RCC 7860 (cell line): Measurements from ENCODE around the gene ZDHHC16.
"Not testable (repeated sequence)": the region's sequence is repeated elsewhere in the genome, so short reads cannot be mapped to it uniquely, and the experiment has no call there.

ENCODE experiments used
- DNase-seq: peaks from one replicate; pipeline ENCODE4 v3.0.0-alpha.2; 2015; ENCODE audit warnings: low spot score
- FAIRE-seq: peaks from 2 replicates; lab custom pipeline; 2012; peaks lifted over from hg19 to GRCh38; lab: Jason Lieb, UNC

The ZDHHC16 gene

DNA sequence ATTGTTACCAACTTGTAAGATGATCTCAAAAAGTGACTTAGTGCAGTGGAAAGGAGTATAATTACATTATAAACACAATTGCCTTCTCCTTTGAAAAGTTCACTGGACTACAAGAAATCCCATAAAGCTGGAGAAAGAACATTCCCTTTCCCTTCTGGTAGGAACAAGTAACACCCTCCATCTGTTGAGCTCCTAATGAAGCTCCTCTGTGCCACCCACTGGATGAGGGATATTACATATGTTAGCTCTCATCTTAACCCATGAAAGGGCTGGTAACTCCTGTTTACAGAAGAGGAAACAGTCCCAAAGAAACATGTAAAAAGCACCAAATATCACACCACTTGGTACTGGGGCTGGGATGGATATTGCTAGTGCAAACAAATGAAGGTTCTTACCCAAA, 11.9 kb upstream of the ZDHHC16 start:
- DNase-seq = peak; percentile 11
- no peak for FAIRE-seq

DNA sequence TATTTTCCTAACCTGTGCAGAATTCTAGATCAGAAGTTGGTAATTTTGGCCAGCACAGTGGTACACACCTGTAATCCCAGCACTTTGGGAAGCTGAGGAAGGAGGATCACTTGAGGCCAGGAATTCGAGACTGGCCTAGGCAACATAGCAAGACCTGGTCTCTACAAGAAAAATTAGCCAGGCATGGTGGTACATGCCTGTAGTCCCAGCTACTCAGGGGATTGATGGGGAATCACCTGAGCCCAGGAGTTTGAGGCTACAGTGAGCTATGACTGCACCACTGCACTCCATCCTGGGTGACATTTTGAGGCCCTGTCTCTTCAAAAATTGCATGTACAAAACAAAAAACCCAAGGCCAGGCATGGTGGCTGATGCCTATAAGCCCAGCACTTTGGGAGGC, 11.4 kb upstream of the ZDHHC16 start:
- FAIRE-seq (no peak), DNase-seq (no peak)

DNA sequence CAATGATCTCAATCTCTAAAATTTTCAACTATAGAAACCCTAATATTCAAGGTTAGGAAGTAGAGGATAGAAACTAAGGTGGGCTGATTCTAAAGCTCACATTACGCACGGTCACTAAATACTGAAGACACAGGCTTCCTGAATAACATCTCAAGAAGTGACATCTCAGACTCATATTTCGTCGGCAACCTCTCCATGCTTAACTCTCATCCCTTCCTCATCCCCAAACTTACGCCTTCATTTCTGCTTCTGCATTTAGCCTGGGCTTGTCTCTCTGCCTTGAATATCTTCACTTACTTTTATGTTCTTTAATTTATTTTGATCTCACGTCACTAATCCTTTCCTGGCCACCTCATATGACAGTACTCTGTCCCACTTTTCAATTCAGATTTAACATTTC, 10.8 kb upstream of the ZDHHC16 start:
- DNase-seq = no peak
- FAIRE-seq = no peak

DNA sequence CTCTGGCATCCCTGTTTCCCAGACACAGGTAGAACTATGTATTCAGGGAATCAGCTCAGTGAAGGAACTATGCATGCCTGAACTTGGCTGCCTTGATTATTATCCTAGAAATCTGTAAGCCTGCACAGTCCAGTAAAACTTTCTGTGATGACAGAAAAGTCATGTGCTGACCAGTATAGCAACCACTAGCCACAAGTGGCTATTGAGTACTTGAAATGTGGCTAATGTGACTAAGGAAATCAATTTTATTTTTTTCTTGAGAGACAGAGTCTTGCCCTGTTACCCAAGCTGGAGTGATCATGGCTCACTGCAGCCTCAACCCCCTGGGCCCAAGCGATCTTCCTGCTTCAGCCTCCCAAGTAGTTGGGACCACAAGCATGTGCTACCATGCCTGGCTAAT, 3.7 kb upstream of the ZDHHC16 start:
- FAIRE-seq (no peak), DNase-seq (no peak)

DNA sequence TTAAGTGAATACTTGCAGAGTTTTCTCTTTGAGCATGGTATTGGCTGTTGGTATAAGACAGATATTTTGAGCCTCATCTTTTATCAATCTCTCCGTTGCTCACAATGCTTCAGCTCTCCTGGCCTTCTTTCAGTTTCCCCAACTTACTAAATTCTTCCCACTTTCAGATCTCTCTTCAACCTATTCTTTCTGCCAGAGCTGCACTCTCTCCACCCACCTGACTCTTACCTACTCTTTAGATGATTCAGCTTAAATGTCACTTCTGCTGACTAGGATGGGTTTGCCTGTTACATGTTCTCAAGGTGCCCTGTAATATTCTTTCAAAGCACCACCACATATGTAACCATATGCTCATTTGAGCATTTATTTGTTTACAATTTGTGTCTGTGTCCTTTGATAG, 1.8 kb upstream of the ZDHHC16 start:
- FAIRE-seq (no peak), DNase-seq (no peak)

DNA sequence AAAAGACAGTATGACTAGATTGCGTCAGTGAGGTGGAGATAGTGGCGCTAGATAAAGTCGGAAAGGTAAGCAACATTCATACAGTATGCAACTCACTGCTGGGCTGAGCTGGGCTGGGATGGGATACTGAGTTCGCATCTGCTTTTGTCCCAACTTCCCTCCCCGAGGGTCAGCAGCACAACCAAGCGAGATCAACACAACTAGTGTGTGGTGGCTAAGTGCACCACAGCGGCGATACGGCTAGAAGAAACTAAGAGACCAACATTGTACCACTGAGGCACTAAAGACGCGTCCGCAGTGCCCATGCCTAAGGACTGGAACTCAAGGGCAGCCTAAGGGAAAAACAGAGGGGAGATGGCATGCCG, 636 bp upstream of the ZDHHC16 start:
- FAIRE-seq (no peak), DNase-seq (no peak)

DNA sequence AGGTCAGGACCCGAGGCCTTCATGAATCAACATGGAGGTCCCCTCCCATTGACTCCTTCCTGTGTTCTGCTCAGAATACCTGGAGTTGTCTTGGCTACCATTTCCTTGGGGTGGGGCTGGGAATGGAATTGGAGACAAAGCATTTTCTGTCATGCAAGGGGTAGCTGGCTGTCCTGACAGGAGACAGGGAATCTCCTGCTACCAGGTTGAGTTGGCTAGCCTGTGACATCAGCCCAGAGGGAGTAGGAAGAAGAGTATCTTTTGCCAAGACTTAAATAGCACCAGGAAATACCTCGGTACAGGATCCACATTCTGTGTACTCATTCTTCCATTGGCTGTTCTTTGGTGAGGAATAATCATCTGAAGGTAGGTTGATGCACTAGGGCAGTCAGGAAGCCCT, 4.9 kb downstream of the ZDHHC16 start:
- DNase-seq (no peak), FAIRE-seq (no peak)

DNA sequence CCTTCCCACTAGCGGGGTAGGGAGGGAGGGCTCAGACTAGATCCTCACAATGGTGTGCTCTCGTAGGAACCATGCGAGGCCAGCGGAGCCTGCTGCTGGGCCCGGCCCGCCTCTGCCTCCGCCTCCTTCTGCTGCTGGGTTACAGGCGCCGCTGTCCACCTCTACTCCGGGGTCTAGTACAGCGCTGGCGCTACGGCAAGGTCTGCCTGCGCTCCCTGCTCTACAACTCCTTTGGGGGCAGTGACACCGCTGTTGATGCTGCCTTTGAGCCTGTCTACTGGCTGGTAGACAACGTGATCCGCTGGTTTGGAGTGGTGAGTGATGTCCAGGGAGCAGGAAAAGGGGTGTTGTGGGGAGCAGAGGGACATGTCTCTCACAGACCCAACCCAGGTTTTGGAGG, 5.6 kb downstream of the ZDHHC16 start:
- no peak for FAIRE-seq
- DNase-seq = no peak

DNA sequence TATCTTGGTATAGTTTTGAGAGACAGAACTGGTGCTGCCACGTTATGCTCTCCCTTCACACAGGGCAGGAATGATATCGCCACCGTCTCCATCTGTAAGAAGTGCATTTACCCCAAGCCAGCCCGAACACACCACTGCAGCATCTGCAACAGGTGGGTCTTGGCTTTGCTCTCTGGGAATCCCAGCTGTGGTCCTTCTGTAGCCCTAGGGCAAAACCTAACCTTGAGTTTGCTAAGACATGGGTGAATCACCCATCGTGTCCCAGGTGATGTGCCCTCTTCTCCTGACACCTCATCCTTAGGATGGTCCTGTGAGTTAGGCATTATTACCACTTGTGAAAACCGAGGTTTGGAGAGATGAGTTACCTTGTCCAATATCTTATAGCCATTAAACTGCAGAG, 6.4 kb downstream of the ZDHHC16 start:
- FAIRE-seq (no peak), DNase-seq (no peak)

DNA sequence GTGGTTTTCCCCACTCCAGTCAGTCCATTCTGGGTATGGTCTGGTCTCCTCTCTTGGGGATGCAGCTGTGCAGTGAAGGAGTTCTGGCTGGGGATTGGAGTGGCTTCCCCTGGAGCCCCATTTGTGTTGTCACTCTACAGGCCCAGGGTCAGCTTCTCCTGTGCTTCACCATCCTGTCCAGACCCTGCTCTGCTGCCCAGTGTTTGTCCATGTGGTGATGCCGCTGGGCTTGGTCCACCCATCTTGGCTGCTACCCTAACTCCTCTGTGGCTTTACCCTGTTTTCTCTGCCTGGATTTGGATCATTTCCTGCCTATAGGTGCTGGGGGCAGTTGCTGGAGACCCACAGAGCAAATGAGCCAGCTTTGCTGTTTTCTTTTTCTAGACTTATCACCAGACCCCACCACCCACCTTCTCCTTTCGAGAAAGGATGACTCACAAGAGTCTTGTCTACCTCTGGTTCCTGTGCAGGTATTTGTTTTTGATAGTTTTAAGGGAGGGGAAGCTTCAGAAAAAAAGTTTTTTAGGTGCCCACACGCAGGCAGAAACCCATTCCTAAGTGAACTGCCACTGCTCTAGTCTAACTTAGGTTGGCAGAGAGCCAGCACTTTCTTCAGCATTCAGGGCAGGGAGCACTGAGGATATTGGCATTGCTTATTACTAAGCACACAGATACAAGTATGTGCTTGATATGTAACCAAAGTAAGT, 8.5 kb downstream of the ZDHHC16 start:
- DNase-seq (no peak), FAIRE-seq (no peak)

DNA sequence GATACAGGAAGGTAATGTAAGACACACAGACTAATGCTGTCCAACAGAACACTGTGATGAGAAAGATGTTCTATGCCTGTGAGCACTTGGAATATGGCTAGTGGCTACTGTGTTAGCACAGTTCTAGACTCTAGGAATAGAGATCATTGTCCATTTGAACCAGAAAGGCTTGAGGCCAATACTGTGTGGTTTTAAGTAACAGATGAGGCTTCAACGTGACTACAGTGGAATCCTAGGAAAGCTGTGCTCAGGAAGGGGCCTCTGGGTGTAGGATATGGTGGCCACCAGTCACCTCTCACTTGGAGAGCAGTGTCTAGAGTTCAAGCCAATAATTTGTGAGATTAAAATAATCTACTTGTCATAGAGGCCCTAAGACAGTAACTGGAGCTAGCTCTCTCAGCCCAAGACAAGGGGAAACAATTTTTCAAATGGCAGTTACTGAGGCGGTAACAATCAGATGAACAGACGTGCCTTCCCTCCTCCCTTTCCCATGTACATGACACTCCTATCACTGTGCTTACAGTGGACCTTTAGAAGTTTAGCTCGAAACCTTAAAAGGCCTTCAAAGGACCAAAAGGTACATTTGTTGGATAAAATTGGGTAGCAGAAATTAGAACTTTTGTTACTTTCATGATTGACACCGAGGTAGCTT, 10.2 kb downstream of the ZDHHC16 start:
- FAIRE-seq (no peak), DNase-seq (no peak)

DNA sequence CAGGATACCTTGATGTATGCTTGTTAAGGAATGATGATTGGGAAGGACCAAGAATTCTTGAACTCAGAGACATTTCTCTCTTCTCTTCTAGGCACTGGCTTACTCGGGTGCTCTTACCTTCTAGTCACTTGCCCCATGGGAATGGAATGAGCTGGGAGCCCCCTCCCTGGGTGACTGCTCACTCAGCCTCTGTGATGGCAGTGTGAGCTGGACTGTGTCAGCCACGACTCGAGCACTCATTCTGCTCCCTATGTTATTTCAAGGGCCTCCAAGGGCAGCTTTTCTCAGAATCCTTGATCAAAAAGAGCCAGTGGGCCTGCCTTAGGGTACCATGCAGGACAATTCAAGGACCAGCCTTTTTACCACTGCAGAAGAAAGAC, 10.7 kb downstream of the ZDHHC16 start:
- DNase-seq (no peak), FAIRE-seq (no peak)

DNA sequence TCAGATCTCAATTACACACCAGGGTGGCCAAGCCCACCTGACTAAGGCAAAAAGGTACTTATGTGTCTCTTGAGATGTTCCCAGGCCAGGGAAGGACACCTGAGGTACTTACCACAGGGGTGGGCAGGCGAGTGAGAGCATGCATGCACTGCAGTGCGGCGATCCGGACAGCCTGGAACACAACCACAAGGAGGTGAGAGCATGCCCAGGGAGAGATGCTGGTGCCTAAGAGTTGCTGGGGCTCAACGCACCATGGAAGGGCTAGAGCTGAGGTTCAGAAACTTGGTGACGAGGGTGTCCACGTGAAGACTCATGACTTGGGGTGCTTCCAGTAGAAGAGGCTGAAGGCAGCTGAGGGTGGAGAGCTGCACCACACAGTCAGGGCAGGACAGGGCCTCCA, 13.1 kb downstream of the ZDHHC16 start:
- FAIRE-seq (no peak), DNase-seq (no peak)

DNA sequence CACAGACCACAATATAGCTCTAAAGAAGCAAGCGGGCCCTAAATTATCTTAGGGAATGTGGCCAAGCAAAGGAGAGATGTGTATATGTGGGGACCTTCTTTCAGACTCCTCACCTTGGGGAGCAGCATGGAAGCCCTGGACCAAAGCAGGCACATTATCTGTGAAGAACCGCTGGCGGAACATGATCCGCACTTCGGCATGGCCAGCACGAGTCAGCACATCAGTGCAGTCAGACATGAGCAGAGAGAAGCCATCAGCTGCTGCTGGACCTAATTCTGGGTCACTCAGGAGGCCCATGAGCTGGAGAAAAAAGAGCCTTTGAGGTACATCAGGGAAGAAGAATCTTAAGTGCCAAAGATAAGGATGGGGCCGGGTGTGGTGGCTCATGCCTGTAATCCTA, 14.0 kb downstream of the ZDHHC16 start:
- FAIRE-seq = no peak
- DNase-seq = no peak

DNA sequence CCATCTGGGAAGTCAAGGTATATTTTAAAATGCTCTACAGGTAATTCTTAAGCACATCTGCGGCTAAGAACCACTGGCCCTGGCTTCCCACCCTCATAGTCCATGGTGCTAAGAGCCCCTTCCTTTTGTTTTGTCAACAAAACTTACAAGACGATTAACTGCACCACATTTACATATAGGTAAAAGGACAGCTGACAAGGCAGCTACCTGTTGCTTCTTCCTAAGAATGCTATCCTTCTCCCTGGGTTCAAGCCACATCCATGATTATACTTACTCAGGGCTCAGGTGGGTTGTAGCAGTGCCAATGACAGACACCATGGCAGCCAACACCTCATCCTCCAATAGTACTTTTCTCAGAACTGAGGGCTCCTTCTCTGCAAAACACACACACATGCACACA, 16.3 kb downstream of the ZDHHC16 start:
- FAIRE-seq = no peak
- no peak for DNase-seq

DNA sequence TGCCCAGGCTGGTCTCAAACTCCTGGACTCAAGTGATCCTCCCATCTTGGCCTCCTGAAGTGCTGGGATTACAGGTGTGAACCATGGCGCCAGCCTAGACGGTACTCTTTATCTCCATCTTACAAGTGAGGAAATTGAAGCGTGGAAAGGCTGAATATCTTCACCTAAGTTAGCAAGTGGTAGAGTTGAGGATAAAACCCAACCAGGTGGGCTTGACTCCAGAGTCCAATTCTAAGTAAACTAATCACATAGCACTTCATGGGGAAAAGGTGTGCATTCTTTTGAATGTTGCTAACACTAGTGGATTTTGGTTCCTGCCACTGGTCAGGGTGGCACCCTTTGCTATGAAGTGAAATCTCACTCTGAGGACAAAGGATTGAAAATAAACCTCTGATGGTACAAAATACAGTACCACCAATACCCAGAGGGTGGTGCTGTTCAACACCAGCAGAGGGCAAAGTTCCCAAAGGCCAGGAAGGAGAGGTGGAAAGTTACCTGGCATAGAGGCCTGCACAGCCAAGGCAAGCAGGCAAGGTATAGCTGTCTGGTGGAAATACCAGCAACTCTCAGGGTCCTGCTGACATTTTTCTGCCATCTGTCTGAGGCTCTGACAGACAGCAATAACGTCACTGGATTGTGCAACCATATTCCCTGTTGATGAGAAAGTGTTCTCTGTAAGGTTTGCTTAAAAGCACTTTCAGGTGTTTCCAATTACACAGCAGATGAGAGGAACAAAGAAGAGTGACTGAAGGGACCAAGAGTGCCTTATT, 17.6 kb downstream of the ZDHHC16 start:
- peak; percentile 10 for FAIRE-seq
- DNase-seq = peak; percentile 49

DNA sequence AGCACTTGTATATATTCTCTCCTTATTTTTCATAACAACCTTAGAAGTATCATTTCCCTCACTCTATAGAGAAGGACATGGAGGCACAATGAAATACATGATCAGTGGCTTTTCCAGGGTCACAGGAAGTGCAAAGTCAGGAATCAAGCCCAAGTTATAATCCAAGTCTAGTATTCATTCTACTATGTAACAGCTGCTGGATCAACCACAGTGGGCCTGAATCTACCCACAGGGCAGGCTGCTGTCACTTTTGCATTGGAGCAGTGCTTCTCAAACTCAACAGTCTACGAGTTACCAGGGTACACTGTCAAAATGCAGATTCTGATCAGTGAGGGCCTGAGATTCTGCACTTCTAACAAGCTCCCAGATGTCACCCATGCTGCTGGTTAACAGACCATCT, 18.3 kb downstream of the ZDHHC16 start:
- no peak for FAIRE-seq
- no peak for DNase-seq

DNA sequence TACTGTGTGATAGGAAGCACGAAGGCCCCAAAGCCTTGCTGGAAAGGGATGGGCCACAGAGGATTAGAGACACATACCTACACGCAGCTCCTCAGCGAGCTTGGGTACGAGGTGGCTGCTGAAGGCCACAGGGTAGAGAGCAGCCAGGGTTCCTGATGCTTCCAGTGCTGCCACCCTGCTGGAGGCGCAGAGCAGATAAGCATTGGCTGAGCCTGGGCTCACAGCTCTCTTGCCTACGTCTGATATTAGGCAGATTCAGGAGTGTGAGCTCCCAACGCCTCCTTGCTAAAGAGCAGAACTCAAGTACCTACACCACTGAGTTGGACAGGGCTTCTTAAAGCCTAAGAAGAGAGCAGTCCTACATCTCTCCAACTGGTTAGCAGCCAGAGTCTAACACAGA, 20.0 kb downstream of the ZDHHC16 start:
- DNase-seq (no peak), FAIRE-seq (no peak)

DNA sequence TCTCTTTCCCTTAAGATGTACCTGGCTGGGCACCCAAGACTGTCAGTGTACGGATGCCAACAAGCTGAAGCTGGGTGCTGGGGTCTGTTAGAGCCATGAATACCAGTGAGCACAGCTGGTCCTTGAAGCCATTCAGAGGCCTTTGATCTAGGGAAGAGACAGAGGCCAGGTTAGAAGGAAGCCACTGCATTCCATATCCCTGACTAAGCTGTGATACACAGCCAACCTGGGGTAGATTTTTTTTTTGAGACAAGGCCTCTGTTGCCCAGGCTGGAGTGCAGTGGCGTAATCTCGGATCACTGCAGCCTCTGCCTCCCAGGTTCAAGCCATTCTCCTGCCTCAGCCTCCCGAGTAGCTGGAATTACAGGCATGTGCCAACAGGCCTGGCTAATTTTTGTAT, 20.8 kb downstream of the ZDHHC16 start:
- FAIRE-seq (peak; percentile 30), DNase-seq (peak; percentile 70)

DNA sequence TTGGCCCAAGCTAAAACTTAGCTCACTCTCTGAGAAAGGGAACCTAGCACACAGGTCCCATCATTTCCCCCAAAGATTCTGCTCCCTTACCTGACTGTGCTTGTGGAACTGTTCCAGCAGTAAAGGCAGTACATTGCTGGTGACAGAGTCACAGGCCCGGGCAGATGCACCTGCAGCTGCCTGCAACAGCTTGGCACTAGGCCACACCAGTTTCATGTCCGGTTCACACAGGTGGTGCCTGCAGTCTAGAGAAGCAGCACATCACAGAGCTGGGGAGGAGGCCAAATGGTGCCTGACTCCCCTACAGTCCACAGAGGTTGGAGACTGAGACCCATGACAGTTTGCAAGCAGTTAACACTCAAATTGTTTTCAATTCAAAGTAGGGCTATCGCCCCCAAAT, 22.2 kb downstream of the ZDHHC16 start:
- DNase-seq (no peak), FAIRE-seq (no peak)

DNA sequence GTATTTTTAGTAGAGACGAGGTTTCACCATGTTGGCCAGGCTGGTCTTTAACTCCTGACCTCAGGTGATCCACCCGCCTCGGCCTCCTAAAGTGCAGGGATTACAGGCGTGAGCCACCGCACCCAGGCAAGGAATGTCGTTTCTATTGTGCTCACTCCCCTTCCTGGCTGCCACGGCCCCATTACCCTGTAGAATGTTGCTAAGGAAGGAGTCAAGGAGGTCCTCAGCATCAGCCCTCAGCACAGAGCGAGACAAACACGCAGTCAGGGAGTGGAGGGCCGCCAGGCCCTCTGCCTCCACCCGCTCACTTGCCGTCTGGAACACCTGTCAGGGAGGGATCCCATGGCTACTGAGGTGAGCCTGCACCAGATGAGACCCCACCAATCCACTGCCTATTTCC, 22.8 kb downstream of the ZDHHC16 start:
- not testable (repeated sequence) for FAIRE-seq, DNase-seq

DNA sequence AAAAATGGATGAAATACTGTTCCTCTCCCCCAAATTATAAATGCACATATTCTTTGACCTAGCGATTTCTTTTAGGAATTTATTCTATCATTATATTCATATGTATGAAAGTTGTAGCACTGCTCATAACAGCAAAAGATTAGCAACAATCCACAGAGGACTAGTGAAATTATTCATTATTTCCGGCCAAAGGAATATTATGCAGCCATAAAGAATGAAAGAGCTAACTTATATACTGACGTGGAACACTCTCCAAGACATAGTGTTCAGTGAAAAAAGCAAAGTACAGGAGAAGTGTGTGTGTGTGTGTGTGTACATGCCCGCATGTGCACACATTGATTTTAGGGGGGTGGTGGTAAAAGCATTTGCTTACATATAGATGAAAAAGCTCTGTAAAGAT, 28.9 kb downstream of the ZDHHC16 start:
- no peak for DNase-seq
- no peak for FAIRE-seq
